Omental fat pad (tissue), 4 donors: ENCODE measurements around the gene PTGR1. TPM values are rescaled to one million over a fixed set of nuclear protein-coding genes. Genes with fewer than 3 reads are reported as not detected.

ENCODE experiments used
- ATAC-seq: fragments of 150-250 bp; one replicate; pipeline ENCODE4 v1.9.1; 2016; ENCODE audit warnings: mild to moderate bottlenecking, moderate library complexity; ENCODE audit not compliant: low FRiP score
- DNase-seq: peaks from one replicate; pipeline ENCODE4 v3.0.0-alpha.2; 2019; ENCODE audit warnings: low spot score
- CTCF ChIP-seq, 3 donors: fragments of 450-650 bp; IDR thresholded peaks; one replicate each; pipeline ENCODE4 v1.5.1; 2016 to 2017; ENCODE audit warnings: antibody characterized with exemption in 3 of 3, mild to moderate bottlenecking in 3 of 3, moderate library complexity in 2 of 3
- total RNA-seq, 4 donors: library from RNA; depleted of rRNA; stranded (reverse); fragments of >200 nt; gene quantifications; one replicate each; pipeline ENCODE4 v1.1.0, GENCODE V29; 2016

Gene PTGR1
- total RNA-seq, 4 donors from 2014 or later, result 28.0 to 63.8 (median 46.4) TPM

GRCh38 chr9:111613436-111614040 lies 14.1 kb upstream of the PTGR1 start:
- no peak for TF ChIP-seq CTCF (IDR thresholded peaks at IDR 0.05)
- no peak for ATAC-seq
- DNase-seq, result no peak

DNA sequence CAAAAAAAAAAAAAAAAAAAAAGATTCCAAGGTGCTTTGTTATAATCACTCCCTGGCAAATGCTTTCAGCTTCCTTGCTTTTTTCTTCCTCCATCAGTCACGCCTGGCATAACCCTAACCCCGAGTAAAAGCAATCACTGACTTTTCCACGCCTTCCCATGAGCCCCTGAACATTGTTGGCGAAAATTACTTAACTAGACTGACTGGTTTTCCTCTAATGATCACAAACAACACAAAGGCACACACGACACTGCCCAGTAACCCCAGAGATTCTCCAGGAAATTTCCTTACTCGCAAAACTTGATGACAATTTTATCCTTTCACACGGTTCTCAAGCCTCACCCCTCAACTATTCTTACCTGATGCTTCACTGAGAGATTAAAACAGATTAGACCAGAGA lies 11.4 kb upstream of the PTGR1 start:
- no peak for TF ChIP-seq CTCF (IDR thresholded peaks at IDR 0.05)
- ATAC-seq (no peak), DNase-seq (no peak)

DNA sequence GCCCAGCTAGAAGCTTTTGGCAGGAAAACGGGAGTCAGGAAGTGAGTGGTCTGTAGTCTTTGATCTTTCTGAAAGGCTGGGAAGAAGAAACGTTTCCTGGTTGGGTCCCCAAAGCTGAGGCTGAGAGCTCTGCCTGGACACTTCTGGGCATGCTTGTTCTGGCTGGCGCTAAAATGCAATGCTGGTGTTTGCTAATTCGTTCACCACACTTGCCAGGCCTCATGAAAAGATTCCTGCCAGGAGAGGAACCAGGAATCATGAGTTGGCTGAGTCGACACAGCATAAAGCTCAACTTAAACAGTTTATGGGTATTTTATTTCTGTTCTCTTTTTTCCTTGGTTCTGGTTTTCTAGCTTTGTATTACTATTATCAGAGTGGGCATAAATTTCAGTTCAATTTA lies 10.7 kb upstream of the PTGR1 start:
- ATAC-seq (no peak), DNase-seq (no peak)
- no peak for TF ChIP-seq CTCF (IDR thresholded peaks at IDR 0.05)

DNA sequence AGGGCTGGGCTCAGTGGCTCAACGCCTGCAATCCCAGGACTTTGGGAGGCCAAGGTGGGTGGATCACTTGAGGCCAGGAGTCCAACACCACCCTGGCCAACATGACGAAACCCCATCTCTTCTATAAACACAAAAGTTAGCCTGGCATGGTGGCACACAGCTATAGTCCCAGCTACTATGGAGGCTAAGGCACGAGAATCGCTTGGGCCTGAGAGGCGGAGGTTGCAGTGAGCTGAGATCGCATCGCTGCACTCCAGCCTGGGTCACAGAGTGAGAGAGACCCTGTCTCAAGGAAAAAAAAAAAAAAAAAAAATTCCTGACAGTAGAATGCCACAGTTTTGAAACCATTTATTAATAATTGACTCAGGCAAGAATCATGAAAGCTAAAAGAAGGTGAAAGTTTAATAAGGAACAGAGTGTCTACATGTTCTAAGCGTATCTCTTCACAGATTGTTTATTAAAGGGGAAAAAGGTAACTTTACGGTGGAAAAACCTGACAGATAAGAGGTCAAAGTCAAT lies 5.7 kb upstream of the PTGR1 start:
- ATAC-seq (no peak), DNase-seq (no peak)
- TF ChIP-seq CTCF (IDR thresholded peaks at IDR 0.05), result no peak

- ATAC-seq, result no peak
- DNase-seq, result no peak
- TF ChIP-seq CTCF (IDR thresholded peaks at IDR 0.05), result no peak
Measured at GRCh38 chr9:111604054-111604615, 4.7 kb upstream of the PTGR1 start.

- ATAC-seq (no peak), DNase-seq (no peak)
- no peak for TF ChIP-seq CTCF (IDR thresholded peaks at IDR 0.05)
Measured at GRCh38 chr9:111603041-111603440, 3.6 kb upstream of the PTGR1 start.
